ENCODE results near the gene MPRIP. TPM values are rescaled to one million over a fixed set of nuclear protein-coding genes. Genes with fewer than 3 reads are reported as not detected.

The MPRIP gene, protein sequence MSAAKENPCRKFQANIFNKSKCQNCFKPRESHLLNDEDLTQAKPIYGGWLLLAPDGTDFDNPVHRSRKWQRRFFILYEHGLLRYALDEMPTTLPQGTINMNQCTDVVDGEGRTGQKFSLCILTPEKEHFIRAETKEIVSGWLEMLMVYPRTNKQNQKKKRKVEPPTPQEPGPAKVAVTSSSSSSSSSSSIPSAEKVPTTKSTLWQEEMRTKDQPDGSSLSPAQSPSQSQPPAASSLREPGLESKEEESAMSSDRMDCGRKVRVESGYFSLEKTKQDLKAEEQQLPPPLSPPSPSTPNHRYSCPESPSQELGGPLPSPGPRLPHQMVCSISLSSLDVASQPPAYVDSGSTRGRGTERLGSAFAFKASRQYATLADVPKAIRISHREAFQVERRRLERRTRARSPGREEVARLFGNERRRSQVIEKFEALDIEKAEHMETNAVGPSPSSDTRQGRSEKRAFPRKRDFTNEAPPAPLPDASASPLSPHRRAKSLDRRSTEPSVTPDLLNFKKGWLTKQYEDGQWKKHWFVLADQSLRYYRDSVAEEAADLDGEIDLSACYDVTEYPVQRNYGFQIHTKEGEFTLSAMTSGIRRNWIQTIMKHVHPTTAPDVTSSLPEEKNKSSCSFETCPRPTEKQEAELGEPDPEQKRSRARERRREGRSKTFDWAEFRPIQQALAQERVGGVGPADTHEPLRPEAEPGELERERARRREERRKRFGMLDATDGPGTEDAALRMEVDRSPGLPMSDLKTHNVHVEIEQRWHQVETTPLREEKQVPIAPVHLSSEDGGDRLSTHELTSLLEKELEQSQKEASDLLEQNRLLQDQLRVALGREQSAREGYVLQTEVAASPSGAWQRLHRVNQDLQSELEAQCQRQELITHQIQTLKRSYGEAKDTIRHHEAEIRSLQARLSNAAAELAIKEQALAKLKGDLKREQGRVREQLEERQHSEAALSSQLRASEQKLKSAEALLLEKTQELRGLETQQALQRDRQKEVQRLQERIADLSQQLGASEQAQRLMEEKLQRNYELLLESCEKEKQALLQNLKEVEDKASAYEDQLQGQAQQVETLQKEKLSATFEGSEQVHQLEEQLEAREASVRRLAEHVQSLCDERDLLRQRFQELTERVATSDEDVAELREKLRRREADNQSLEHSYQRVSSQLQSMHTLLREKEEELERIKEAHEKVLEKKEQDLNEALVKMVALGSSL (N-terminal part only)
- 284 and 311 TPM in 2 replicates for total RNA-seq (2022)
- percentile 85 among the genes with signal in this experiment for Bru-seq, nascent RNA
- percentile 84 among the genes with signal in this experiment for BruChase-seq, experiment 1, labeled RNA remaining after a 2-hour chase
- BruChase-seq, experiment 2, labeled RNA remaining after a 6-hour chase, result percentile 90 among the genes with signal in this experiment
- long read RNA-seq, full-length matches to known transcripts, result 19 of 102 reads
- long read RNA-seq, partial matches to known transcripts, result 37 of 102 reads
- long read RNA-seq, other reads (novel, unspliced or antisense), result 46 of 102 reads

DNA sequence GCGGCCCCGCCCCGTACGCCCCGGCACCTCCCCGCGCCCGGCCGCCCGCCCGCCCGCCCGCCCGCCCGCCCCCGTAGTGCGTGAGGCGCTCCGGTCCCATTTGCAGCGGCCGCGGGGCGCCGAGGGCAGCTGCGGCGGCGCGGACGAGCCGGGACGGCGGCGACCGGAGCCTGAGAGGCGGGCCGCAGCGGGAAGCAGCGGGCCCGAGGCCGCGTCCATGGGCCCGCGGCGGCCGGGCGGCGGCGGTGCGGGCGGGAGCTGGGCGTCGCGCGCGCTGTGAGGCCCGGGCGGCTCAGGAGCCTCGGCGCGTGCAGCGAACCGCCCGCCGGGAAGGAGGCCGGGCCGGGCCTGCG lies at the start of gene MPRIP:
TSS of gene MPRIP (plus strand) at position 74 of the 353 bp plus-strand sequence. CDS start 392 bp downstream, outside the sequence.
- POLR2A ChIA-PET, result interaction anchor here (2.7 to 3.0 kb wide), 2 partner anchors 14 to 21 kb away, joined by 22 to 23 read pairs; no protein-coding TSS in a partner anchor
- Mint-ChIP-seq H3K4me1 (ENCODE audit: low read depth, unreplicated experiment) (peaks cover 35% of the 10 kb centered on the region), H3K36me3 (ENCODE audit: insufficient read depth, unreplicated experiment) (peaks cover 16% of the 10 kb centered on the region), H3K4me3 (ENCODE audit: unreplicated experiment) (peak within 1 kb of the TSS; percentile 95), H3K27ac (ENCODE audit: unreplicated experiment) (peak within 1 kb of the TSS; percentile 87), H3K9me3 (ENCODE audit: unreplicated experiment) (no peaks in the 10 kb centered on the region), H3K27me3 (ENCODE audit: insufficient read depth, unreplicated experiment) (no peaks in the 10 kb centered on the region)
- Histone ChIP-seq H3K4me3 (ENCODE audit: low read depth, low read length) (peak within 1 kb of the TSS; percentile 92), H3K9me3 (no peaks in the 10 kb centered on the region), H3K36me3 (ENCODE audit: control insufficient read depth, insufficient read depth, low read length) (no peaks in the 10 kb centered on the region), H3K4me1 (peaks cover 26% of the 10 kb centered on the region), H3K27me3 (replicated peaks; ENCODE audit: control insufficient read depth, insufficient read depth, low read length) (no peaks in the 10 kb centered on the region)
- no peak for DNase-seq
- intact Hi-C loops (cut with micrococcal nuclease; ENCODE audit: unreplicated experiment), result loop anchor here (2.0 to 5.0 kb wide), 3 partner anchors 20 to 52 kb away; no protein-coding TSS in a partner anchor
- BruUV-seq (replicated peaks), result no TSS peak
- TF ChIP-seq, protein P1, sequence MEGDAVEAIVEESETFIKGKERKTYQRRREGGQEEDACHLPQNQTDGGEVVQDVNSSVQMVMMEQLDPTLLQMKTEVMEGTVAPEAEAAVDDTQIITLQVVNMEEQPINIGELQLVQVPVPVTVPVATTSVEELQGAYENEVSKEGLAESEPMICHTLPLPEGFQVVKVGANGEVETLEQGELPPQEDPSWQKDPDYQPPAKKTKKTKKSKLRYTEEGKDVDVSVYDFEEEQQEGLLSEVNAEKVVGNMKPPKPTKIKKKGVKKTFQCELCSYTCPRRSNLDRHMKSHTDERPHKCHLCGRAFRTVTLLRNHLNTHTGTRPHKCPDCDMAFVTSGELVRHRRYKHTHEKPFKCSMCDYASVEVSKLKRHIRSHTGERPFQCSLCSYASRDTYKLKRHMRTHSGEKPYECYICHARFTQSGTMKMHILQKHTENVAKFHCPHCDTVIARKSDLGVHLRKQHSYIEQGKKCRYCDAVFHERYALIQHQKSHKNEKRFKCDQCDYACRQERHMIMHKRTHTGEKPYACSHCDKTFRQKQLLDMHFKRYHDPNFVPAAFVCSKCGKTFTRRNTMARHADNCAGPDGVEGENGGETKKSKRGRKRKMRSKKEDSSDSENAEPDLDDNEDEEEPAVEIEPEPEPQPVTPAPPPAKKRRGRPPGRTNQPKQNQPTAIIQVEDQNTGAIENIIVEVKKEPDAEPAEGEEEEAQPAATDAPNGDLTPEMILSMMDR (IDR thresholded peaks at IDR 0.05; ENCODE audit: insufficient read depth in 1 of 2, low read depth in 1 of 2, low read length in 1 of 2, severe bottlenecking in 1 of 2, unreplicated experiment in 1 of 2), result no peak
- CTCF ChIA-PET, result interaction anchor here (2.3 to 4.8 kb wide), 2 partner anchors 14 to 21 kb away, joined by 10 to 29 read pairs; no protein-coding TSS in a partner anchor

DNA sequence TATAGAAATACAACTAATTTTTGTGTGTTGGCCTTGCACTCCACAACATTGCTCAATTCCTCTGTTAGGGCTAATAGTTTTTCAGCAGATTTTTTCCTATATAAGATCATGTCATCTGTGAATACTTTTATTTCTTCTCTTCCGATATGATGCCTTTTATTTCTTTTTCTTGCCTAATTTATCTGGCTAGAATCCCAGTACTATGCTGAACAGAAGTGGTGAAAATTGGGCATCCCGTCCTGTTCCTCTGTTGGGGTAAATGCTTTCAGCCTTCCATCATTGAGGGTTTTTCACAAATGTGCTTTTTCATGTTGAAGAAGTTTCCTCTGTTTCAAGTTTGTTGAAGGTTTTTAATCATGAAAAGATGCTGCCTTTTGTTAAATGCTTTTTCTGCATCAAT lies 47.6 kb upstream of the MPRIP start:
- Histone ChIP-seq H3K27me3 (replicated peaks; ENCODE audit: control insufficient read depth, insufficient read depth, low read length) (no peaks in the 10 kb centered on the region; the same call in 1 of the 2 replicates), H3K36me3 (ENCODE audit: control insufficient read depth, insufficient read depth, low read length) (no peaks in the 10 kb centered on the region), H3K9me3 (no peaks in the 10 kb centered on the region), H3K4me1 (no peaks in the 10 kb centered on the region), H3K4me3 (ENCODE audit: low read depth, low read length) (no peak overlapping the region)
- POLR2A ChIA-PET, result no interaction called here
- Mint-ChIP-seq H3K9me3 (ENCODE audit: unreplicated experiment) (no peaks in the 10 kb centered on the region), H3K36me3 (ENCODE audit: insufficient read depth, unreplicated experiment) (no peaks in the 10 kb centered on the region), H3K4me3 (ENCODE audit: unreplicated experiment) (no peak overlapping the region), H3K27me3 (ENCODE audit: insufficient read depth, unreplicated experiment) (no peaks in the 10 kb centered on the region), H3K27ac (ENCODE audit: unreplicated experiment) (no peak overlapping the region), H3K4me1 (ENCODE audit: low read depth, unreplicated experiment) (no peaks in the 10 kb centered on the region)
- CTCF ChIA-PET, result no interaction called here
- no peak for DNase-seq
- intact Hi-C loops (cut with micrococcal nuclease; ENCODE audit: unreplicated experiment), result loop anchor here (5.0 kb wide), 1 partner anchor 77 kb away; no protein-coding TSS in a partner anchor
- TF ChIP-seq, protein P1 (IDR thresholded peaks at IDR 0.05; ENCODE audit: insufficient read depth in 1 of 2, low read depth in 1 of 2, low read length in 1 of 2, severe bottlenecking in 1 of 2, unreplicated experiment in 1 of 2), result no peak
- no TSS peak for BruUV-seq (replicated peaks)
